Measurements from ENCODE around the gene LRRFIP1.

LRRFIP1 gene

GRCh38 chr2:237715459-237715947 is 88.1 kb downstream of the LRRFIP1 start:
- Mint-ChIP-seq H3K36me3 (ENCODE audit: low read depth) (peaks cover 15% of the 10 kb centered on the region), H3K4me3 (peak overlapping the region; percentile 68), H3K27ac (peak overlapping the region; percentile 26), H3K4me1 (peaks cover 85% of the 10 kb centered on the region), H3K27me3 (ENCODE audit: low read depth, poor library complexity) (no peaks in the 10 kb centered on the region), H3K9me3 (no peaks in the 10 kb centered on the region)
- DNase-seq = no peak
- TF ChIP-seq CTCF (IDR thresholded peaks at IDR 0.05) = no peak

- DNase-seq = no peak
- peaks cover 89% of the 10 kb centered on the region for H3K4me1 Mint-ChIP-seq
- H3K27ac Mint-ChIP-seq = no peak overlapping the region
- H3K27me3 Mint-ChIP-seq (ENCODE audit: low read depth, poor library complexity) = no peaks in the 10 kb centered on the region
- no peak overlapping the region for H3K4me3 Mint-ChIP-seq
- no peaks in the 10 kb centered on the region for H3K9me3 Mint-ChIP-seq
- no peak for TF ChIP-seq CTCF (IDR thresholded peaks at IDR 0.05)
- peaks cover 18% of the 10 kb centered on the region for H3K36me3 Mint-ChIP-seq (ENCODE audit: low read depth)
Measured at GRCh38 chr2:237716011-237716410, 88.6 kb downstream of the LRRFIP1 start.

GRCh38 chr2:237717366-237718276 is 90.2 kb downstream of the LRRFIP1 start:
- DNase-seq = no peak
- Mint-ChIP-seq H3K27me3 (ENCODE audit: low read depth, poor library complexity) (no peaks in the 10 kb centered on the region), H3K9me3 (no peaks in the 10 kb centered on the region), H3K4me3 (no peak overlapping the region), H3K36me3 (ENCODE audit: low read depth) (peaks cover 13% of the 10 kb centered on the region), H3K4me1 (peaks cover 89% of the 10 kb centered on the region), H3K27ac (peak overlapping the region; percentile 38)
- TF ChIP-seq CTCF (IDR thresholded peaks at IDR 0.05) = no peak

GRCh38 chr2:237718277-237718634 is 90.9 kb downstream of the LRRFIP1 start:
- Mint-ChIP-seq H3K27me3 (ENCODE audit: low read depth, poor library complexity) (no peaks in the 10 kb centered on the region), H3K36me3 (ENCODE audit: low read depth) (peaks cover 13% of the 10 kb centered on the region), H3K9me3 (no peaks in the 10 kb centered on the region), H3K27ac (peak overlapping the region; percentile 38), H3K4me1 (peaks cover 88% of the 10 kb centered on the region), H3K4me3 (no peak overlapping the region)
- no peak for DNase-seq
- TF ChIP-seq CTCF (IDR thresholded peaks at IDR 0.05) = no peak

- DNase-seq = no peak
- Mint-ChIP-seq H3K27me3 (ENCODE audit: low read depth, poor library complexity) (no peaks in the 10 kb centered on the region), H3K36me3 (ENCODE audit: low read depth) (peaks cover 13% of the 10 kb centered on the region), H3K4me1 (peaks cover 89% of the 10 kb centered on the region), H3K4me3 (no peak overlapping the region), H3K27ac (no peak overlapping the region), H3K9me3 (no peaks in the 10 kb centered on the region)
- TF ChIP-seq CTCF (IDR thresholded peaks at IDR 0.05) = no peak
Measured at GRCh38 chr2:237720444-237720843, 93.1 kb downstream of the LRRFIP1 start.

- no peak for DNase-seq
- no peak for TF ChIP-seq CTCF (IDR thresholded peaks at IDR 0.05)
- Mint-ChIP-seq H3K36me3 (ENCODE audit: low read depth) (peaks cover 13% of the 10 kb centered on the region), H3K27ac (no peak overlapping the region), H3K27me3 (ENCODE audit: low read depth, poor library complexity) (no peaks in the 10 kb centered on the region), H3K4me1 (peaks cover 87% of the 10 kb centered on the region), H3K9me3 (no peaks in the 10 kb centered on the region), H3K4me3 (no peak overlapping the region)
Measured at GRCh38 chr2:237720957-237721356, 93.6 kb downstream of the LRRFIP1 start.

Data from nephron progenitor cell (in vitro differentiated cells).